Measurements from ENCODE around the gene CDH12. TPM values are rescaled to one million over a fixed set of nuclear protein-coding genes. Genes with fewer than 3 reads are reported as not detected.

Gene CDH12
- total RNA-seq, 2 donors from 2014 or later, result not detected

- H3K9me3 ChIP-seq, result peaks cover 0 to 2% of the 10 kb centered on the region in 2 donors
- H3K4me3 ChIP-seq, result no peak overlapping the region
- no peaks in the 10 kb centered on the region for H3K27me3 ChIP-seq
- TF ChIP-seq CTCF (IDR thresholded peaks at IDR 0.05), result no peak
- DNase-seq (ENCODE audit: low spot score), result no peak
- H3K36me3 ChIP-seq, result no peaks in the 10 kb centered on the region
- H3K27ac ChIP-seq, result no peak overlapping the region
- no peaks in the 10 kb centered on the region for H3K4me1 ChIP-seq
Measured at GRCh38 chr5:22793463-22793862, 59.7 kb downstream of the CDH12 start.

- no peak for DNase-seq (ENCODE audit: low spot score)
- H3K27ac ChIP-seq, result no peak overlapping the region
- no peaks in the 10 kb centered on the region for H3K4me1 ChIP-seq
- H3K4me3 ChIP-seq, result no peak overlapping the region
- TF ChIP-seq CTCF (IDR thresholded peaks at IDR 0.05), result no peak
- H3K36me3 ChIP-seq, result no peaks in the 10 kb centered on the region
- no peaks in the 10 kb centered on the region for H3K27me3 ChIP-seq
- no peaks in the 10 kb centered on the region for H3K9me3 ChIP-seq
Measured at GRCh38 chr5:22787807-22788206, 65.3 kb downstream of the CDH12 start.

- no peaks in the 10 kb centered on the region for H3K4me1 ChIP-seq
- no peaks in the 10 kb centered on the region for H3K9me3 ChIP-seq
- no peaks in the 10 kb centered on the region for H3K36me3 ChIP-seq
- DNase-seq (ENCODE audit: low spot score), result no peak
- no peak for TF ChIP-seq CTCF (IDR thresholded peaks at IDR 0.05)
- H3K27ac ChIP-seq, result no peak overlapping the region
- no peaks in the 10 kb centered on the region for H3K27me3 ChIP-seq
- no peak overlapping the region for H3K4me3 ChIP-seq
Measured at GRCh38 chr5:22787398-22787797, 65.7 kb downstream of the CDH12 start.

DNA sequence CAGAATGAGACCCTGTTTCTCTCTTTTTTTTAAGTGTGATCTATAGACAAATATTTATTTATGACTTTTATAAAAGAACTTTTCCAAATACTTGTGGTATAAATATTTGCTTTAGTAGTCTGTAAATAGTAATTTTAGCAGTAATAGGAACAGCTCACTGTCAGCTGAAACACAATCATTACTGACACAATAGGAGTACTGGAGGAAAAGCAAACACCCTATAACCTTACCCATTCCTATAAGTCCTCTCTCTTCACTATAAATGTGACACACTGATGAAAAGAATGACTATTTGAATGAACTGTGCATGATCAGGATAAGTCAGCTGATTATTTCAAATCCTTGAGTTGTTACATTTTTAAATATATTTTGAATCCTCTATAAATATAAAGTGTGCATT lies 72.4 kb downstream of the CDH12 start:
- no peaks in the 10 kb centered on the region for H3K36me3 ChIP-seq
- no peaks in the 10 kb centered on the region for H3K9me3 ChIP-seq
- no peak overlapping the region for H3K27ac ChIP-seq
- no peaks in the 10 kb centered on the region for H3K27me3 ChIP-seq
- H3K4me3 ChIP-seq, result no peak overlapping the region
- DNase-seq (ENCODE audit: low spot score), result no peak
- no peaks in the 10 kb centered on the region for H3K4me1 ChIP-seq
- no peak for TF ChIP-seq CTCF (IDR thresholded peaks at IDR 0.05)

- Histone ChIP-seq H3K27me3 (no peaks in the 10 kb centered on the region), H3K36me3 (no peaks in the 10 kb centered on the region)
- no peak for DNase-seq (ENCODE audit: low spot score)
Measured at GRCh38 chr5:22779499-22779898, 73.6 kb downstream of the CDH12 start.

More at GRCh38 chr5:22779499-22779898, 73.6 kb downstream of the CDH12 start:
- H3K4me1 ChIP-seq, result no peaks in the 10 kb centered on the region
- no peaks in the 10 kb centered on the region for H3K9me3 ChIP-seq
- no peak for TF ChIP-seq CTCF (IDR thresholded peaks at IDR 0.05)
- H3K27ac ChIP-seq, result no peak overlapping the region
- H3K4me3 ChIP-seq, result no peak overlapping the region
